Measurements from ENCODE around the gene LRRC31.

Gene LRRC31

GRCh38 chr3:169861871-169862270 lies 7.9 kb downstream of the LRRC31 start:
- Histone ChIP-seq H3K9me3 (ENCODE audit: control insufficient read depth in 1 of 2, low read length in 2 of 2) (no peaks in the 10 kb centered on the region), H3K4me3 (ENCODE audit: low read depth in 1 of 2, low read length in 2 of 2) (no peak overlapping the region), H3K4me1 (ENCODE audit: control insufficient read depth in 1 of 2, insufficient read depth in 2 of 2, low read length in 2 of 2) (no peaks in the 10 kb centered on the region), H3K27ac (ENCODE audit: low read length) (no peak overlapping the region), H3K27me3 (ENCODE audit: low read depth, low read length) (no peaks in the 10 kb centered on the region), H3K36me3 (ENCODE audit: control insufficient read depth in 1 of 2, insufficient read depth in 2 of 2, low read length in 2 of 2) (no peaks in the 10 kb centered on the region)

DNA sequence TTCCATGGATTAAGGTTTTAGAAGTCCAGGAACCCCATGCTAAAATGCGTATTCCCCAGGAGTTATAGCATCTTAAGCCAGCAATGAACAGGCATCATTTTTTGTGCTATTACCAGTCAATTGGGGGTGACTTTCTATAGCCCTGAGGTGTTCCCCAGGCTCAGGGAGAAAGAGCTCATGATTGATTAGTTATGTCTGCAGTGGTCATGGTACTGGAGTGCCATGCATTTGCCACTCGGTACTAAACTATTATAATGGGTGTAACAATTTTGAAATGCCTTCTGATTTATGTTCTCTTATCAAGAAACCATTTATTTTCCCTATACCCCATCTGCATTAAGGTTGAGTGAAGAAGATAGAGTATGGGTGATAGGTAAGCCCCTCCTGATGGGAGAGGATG lies 11.9 kb downstream of the LRRC31 start:
- Histone ChIP-seq H3K4me1 (ENCODE audit: control insufficient read depth in 1 of 2, insufficient read depth in 2 of 2, low read length in 2 of 2) (no peaks in the 10 kb centered on the region), H3K36me3 (ENCODE audit: control insufficient read depth in 1 of 2, insufficient read depth in 2 of 2, low read length in 2 of 2) (no peaks in the 10 kb centered on the region), H3K4me3 (ENCODE audit: low read depth in 1 of 2, low read length in 2 of 2) (no peak overlapping the region), H3K27ac (ENCODE audit: low read length) (no peak overlapping the region), H3K9me3 (ENCODE audit: control insufficient read depth in 1 of 2, low read length in 2 of 2) (no peaks in the 10 kb centered on the region), H3K27me3 (ENCODE audit: low read depth, low read length) (no peaks in the 10 kb centered on the region)

- Histone ChIP-seq H3K27me3 (ENCODE audit: low read depth, low read length) (no peaks in the 10 kb centered on the region), H3K9me3 (ENCODE audit: control insufficient read depth in 1 of 2, low read length in 2 of 2) (no peaks in the 10 kb centered on the region), H3K4me3 (ENCODE audit: low read depth in 1 of 2, low read length in 2 of 2) (no peak overlapping the region), H3K36me3 (ENCODE audit: control insufficient read depth in 1 of 2, insufficient read depth in 2 of 2, low read length in 2 of 2) (no peaks in the 10 kb centered on the region), H3K4me1 (ENCODE audit: control insufficient read depth in 1 of 2, insufficient read depth in 2 of 2, low read length in 2 of 2) (no peaks in the 10 kb centered on the region), H3K27ac (ENCODE audit: low read length) (no peak overlapping the region)
These were observed 14.2 kb downstream of the LRRC31 start for GRCh38 chr3:169855514-169855913.

GRCh38 chr3:169850618-169851017 lies 19.1 kb downstream of the LRRC31 start:
- Histone ChIP-seq H3K4me3 (ENCODE audit: low read depth in 1 of 2, low read length in 2 of 2) (no peak overlapping the region), H3K9me3 (ENCODE audit: control insufficient read depth in 1 of 2, low read length in 2 of 2) (no peaks in the 10 kb centered on the region), H3K4me1 (ENCODE audit: control insufficient read depth in 1 of 2, insufficient read depth in 2 of 2, low read length in 2 of 2) (no peaks in the 10 kb centered on the region), H3K27ac (ENCODE audit: low read length) (no peak overlapping the region), H3K36me3 (ENCODE audit: control insufficient read depth in 1 of 2, insufficient read depth in 2 of 2, low read length in 2 of 2) (no peaks in the 10 kb centered on the region), H3K27me3 (ENCODE audit: low read depth, low read length) (no peaks in the 10 kb centered on the region)

GRCh38 chr3:169848741-169849140 lies 21.0 kb downstream of the LRRC31 start:
- Histone ChIP-seq H3K4me3 (ENCODE audit: low read depth in 1 of 2, low read length in 2 of 2) (no peak overlapping the region), H3K27ac (ENCODE audit: low read length) (no peak overlapping the region), H3K36me3 (ENCODE audit: control insufficient read depth in 1 of 2, insufficient read depth in 2 of 2, low read length in 2 of 2) (no peaks in the 10 kb centered on the region), H3K4me1 (ENCODE audit: control insufficient read depth in 1 of 2, insufficient read depth in 2 of 2, low read length in 2 of 2) (no peaks in the 10 kb centered on the region), H3K27me3 (ENCODE audit: low read depth, low read length) (no peaks in the 10 kb centered on the region), H3K9me3 (ENCODE audit: control insufficient read depth in 1 of 2, low read length in 2 of 2) (no peaks in the 10 kb centered on the region)

GRCh38 chr3:169847896-169848295 lies 21.8 kb downstream of the LRRC31 start:
- H3K27ac ChIP-seq (ENCODE audit: low read length): no peak overlapping the region
- no peaks in the 10 kb centered on the region for H3K9me3 ChIP-seq (ENCODE audit: control insufficient read depth in 1 of 2, low read length in 2 of 2)
- no peaks in the 10 kb centered on the region for H3K27me3 ChIP-seq (ENCODE audit: low read depth, low read length)
- H3K4me1 ChIP-seq (ENCODE audit: control insufficient read depth in 1 of 2, insufficient read depth in 2 of 2, low read length in 2 of 2): no peaks in the 10 kb centered on the region
- no peaks in the 10 kb centered on the region for H3K36me3 ChIP-seq (ENCODE audit: control insufficient read depth in 1 of 2, insufficient read depth in 2 of 2, low read length in 2 of 2)
- no peak overlapping the region for H3K4me3 ChIP-seq (ENCODE audit: low read depth in 1 of 2, low read length in 2 of 2)

DNA sequence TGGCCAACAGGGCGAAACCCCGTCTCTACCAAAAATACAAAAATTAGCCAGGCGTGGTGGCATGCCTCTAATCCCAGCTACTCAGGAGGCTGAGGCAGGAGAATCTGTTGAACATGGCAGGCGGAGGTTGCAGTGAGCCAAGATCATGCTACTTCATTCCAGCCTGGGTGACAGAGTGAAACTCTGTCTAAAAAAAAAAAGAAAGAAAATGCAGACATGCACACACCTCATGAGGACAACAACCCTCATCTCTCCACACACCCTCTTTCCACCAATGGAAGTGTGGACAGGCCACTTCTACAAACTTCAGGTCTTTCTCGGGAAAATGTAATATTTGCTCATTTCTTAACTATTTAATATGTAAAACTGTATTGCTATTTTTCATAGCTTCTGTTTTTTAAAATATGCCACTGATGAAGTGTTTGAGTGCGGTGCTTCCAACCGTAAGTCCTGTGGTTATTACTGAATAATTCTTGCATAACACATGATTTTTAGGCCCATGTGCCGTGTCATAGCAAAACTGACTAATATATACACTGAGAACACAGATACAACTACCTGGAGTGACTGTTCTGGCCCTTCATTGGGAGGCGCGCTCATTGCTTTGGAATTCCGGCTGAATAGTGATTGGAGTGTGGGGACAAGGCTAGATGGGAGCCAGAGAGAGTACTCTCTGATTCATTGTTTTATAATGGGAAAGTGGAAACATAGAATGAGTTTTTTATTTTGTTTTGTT lies 23.1 kb downstream of the LRRC31 start:
- no peak overlapping the region for H3K27ac ChIP-seq (ENCODE audit: low read length)
- no peaks in the 10 kb centered on the region for H3K4me1 ChIP-seq (ENCODE audit: control insufficient read depth in 1 of 2, insufficient read depth in 2 of 2, low read length in 2 of 2)
- H3K27me3 ChIP-seq (ENCODE audit: low read depth, low read length): no peaks in the 10 kb centered on the region
- no peaks in the 10 kb centered on the region for H3K9me3 ChIP-seq (ENCODE audit: control insufficient read depth in 1 of 2, low read length in 2 of 2)
- no peak overlapping the region for H3K4me3 ChIP-seq (ENCODE audit: low read depth in 1 of 2, low read length in 2 of 2)
- no peaks in the 10 kb centered on the region for H3K36me3 ChIP-seq (ENCODE audit: control insufficient read depth in 1 of 2, insufficient read depth in 2 of 2, low read length in 2 of 2)

- H3K9me3 ChIP-seq (ENCODE audit: control insufficient read depth in 1 of 2, low read length in 2 of 2): peaks cover 0 to 2% of the 10 kb centered on the region in 2 donors
- no peak overlapping the region for H3K4me3 ChIP-seq (ENCODE audit: low read depth in 1 of 2, low read length in 2 of 2)
- no peaks in the 10 kb centered on the region for H3K27me3 ChIP-seq (ENCODE audit: low read depth, low read length)
- no peak overlapping the region for H3K27ac ChIP-seq (ENCODE audit: low read length)
- no peaks in the 10 kb centered on the region for H3K4me1 ChIP-seq (ENCODE audit: control insufficient read depth in 1 of 2, insufficient read depth in 2 of 2, low read length in 2 of 2)
- H3K36me3 ChIP-seq (ENCODE audit: control insufficient read depth in 1 of 2, insufficient read depth in 2 of 2, low read length in 2 of 2): no peaks in the 10 kb centered on the region
These were observed 26.8 kb downstream of the LRRC31 start for GRCh38 chr3:169842960-169843359.

DNA sequence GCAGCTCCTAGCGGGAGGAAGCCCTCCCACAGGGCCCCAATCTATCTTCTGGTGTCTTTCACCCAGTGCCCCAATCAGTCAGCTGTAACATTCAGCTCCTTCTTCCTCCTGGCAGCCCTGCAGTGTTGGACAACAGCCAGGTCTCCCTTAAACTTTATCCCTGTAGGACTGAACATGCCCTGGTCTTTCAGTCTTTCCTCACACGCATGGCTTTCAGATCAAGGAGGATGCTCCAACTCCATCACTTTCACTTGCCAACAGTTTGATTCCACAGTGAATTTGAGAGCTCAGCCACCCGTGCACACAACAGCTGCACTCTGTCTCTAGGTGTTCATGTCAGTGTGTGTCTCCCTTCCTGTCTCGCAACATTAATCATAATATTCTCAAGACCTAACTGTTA lies 28.6 kb downstream of the LRRC31 start:
- H3K4me1 ChIP-seq (ENCODE audit: control insufficient read depth in 1 of 2, insufficient read depth in 2 of 2, low read length in 2 of 2): no peaks in the 10 kb centered on the region
- no peak overlapping the region for H3K27ac ChIP-seq (ENCODE audit: low read length)
- H3K4me3 ChIP-seq (ENCODE audit: low read depth in 1 of 2, low read length in 2 of 2): no peak overlapping the region
- peaks cover 0 to 2% of the 10 kb centered on the region in 2 donors for H3K9me3 ChIP-seq (ENCODE audit: control insufficient read depth in 1 of 2, low read length in 2 of 2)
- H3K27me3 ChIP-seq (ENCODE audit: low read depth, low read length): no peaks in the 10 kb centered on the region
- H3K36me3 ChIP-seq (ENCODE audit: control insufficient read depth in 1 of 2, insufficient read depth in 2 of 2, low read length in 2 of 2): no peaks in the 10 kb centered on the region

GRCh38 chr3:169838511-169839030 lies 31.2 kb downstream of the LRRC31 start:
- Histone ChIP-seq H3K4me3 (ENCODE audit: low read depth in 1 of 2, low read length in 2 of 2) (no peak overlapping the region), H3K4me1 (ENCODE audit: control insufficient read depth in 1 of 2, insufficient read depth in 2 of 2, low read length in 2 of 2) (no peaks in the 10 kb centered on the region), H3K9me3 (ENCODE audit: control insufficient read depth in 1 of 2, low read length in 2 of 2) (peaks cover 0 to 2% of the 10 kb centered on the region in 2 donors), H3K27ac (ENCODE audit: low read length) (no peak overlapping the region), H3K36me3 (ENCODE audit: control insufficient read depth in 1 of 2, insufficient read depth in 2 of 2, low read length in 2 of 2) (no peaks in the 10 kb centered on the region), H3K27me3 (ENCODE audit: low read depth, low read length) (no peaks in the 10 kb centered on the region)

DNA sequence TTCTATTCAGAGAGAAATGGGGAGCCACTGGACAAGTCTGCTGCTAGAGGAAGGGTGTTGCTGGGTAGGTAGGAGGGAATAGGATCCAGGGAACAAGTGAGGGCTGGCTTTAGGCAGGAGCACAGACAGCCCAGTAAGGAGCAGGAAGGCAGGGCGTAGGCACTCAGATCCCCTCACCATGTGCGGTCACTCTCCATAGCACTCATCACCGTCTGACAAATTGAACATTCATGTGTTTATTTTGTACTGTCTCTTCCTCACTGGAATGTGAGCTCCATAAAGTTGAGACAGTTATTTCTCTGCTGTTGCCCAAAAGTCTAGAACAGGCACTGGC lies 32.8 kb downstream of the LRRC31 start:
- Histone ChIP-seq H3K9me3 (ENCODE audit: control insufficient read depth in 1 of 2, low read length in 2 of 2) (peaks cover 0 to 2% of the 10 kb centered on the region in 2 donors), H3K4me1 (ENCODE audit: control insufficient read depth in 1 of 2, insufficient read depth in 2 of 2, low read length in 2 of 2) (no peaks in the 10 kb centered on the region), H3K27me3 (ENCODE audit: low read depth, low read length) (no peaks in the 10 kb centered on the region), H3K4me3 (ENCODE audit: low read depth in 1 of 2, low read length in 2 of 2) (no peak overlapping the region), H3K36me3 (ENCODE audit: control insufficient read depth in 1 of 2, insufficient read depth in 2 of 2, low read length in 2 of 2) (no peaks in the 10 kb centered on the region), H3K27ac (ENCODE audit: low read length) (no peak overlapping the region)

All from muscle layer of duodenum (tissue), 2 donors.